Measurements from ENCODE around the gene NXPH1.

GRCh38 chr7:8437606-8438005 is 4.2 kb downstream of the NXPH1 start:
- TF ChIP-seq ETV1 (tag; conservative IDR thresholded peaks at IDR 0.05; ENCODE audit: low read depth) (no peak), MAFF (IDR thresholded peaks at IDR 0.05; ENCODE audit: low read length) (no peak), SIX5 (IDR thresholded peaks at IDR 0.05; ENCODE audit: borderline replicate concordance in 1 of 2, insufficient read depth in 1 of 2, low read depth in 1 of 2, low read length in 2 of 2) (no peak), ETV6 (IDR thresholded peaks at IDR 0.05; ENCODE audit: borderline replicate concordance in 1 of 2, low read depth in 2 of 2, low read length in 1 of 2) (no peak), ETV6 (CRISPR knock-in tag; IDR thresholded peaks at IDR 0.05; ENCODE audit: borderline replicate concordance) (no peak), ATF2 (CRISPR knock-in tag; IDR thresholded peaks at IDR 0.05) (no peak), MXI1 (IDR thresholded peaks at IDR 0.05; ENCODE audit: low read depth, low read length) (no peak)
